Measurements from ENCODE around the gene ARHGEF6.

Gene ARHGEF6

DNA sequence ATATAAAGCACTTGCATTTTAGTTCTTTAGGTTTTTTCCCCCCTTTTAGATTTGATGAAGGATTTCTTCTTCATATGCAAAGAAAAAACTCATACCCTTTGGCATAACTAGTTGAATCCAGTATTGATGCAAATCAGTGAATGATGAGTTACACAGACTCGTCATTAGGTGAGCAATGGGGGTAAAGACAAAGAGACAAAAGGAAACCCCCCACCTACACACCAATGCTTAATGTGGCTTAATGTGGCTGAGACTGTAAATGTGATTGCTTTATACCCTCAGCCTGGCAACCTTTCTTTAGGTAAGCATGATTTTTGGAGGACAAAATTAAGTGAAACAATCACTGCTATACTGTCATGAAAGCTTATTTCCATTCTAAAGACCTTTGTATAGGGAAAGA is 93.3 kb downstream of the ARHGEF6 start:
- no peak for DNase-seq

- no peak for DNase-seq
Measured at GRCh38 chrX:136684120-136684519, 96.6 kb downstream of the ARHGEF6 start.

DNA sequence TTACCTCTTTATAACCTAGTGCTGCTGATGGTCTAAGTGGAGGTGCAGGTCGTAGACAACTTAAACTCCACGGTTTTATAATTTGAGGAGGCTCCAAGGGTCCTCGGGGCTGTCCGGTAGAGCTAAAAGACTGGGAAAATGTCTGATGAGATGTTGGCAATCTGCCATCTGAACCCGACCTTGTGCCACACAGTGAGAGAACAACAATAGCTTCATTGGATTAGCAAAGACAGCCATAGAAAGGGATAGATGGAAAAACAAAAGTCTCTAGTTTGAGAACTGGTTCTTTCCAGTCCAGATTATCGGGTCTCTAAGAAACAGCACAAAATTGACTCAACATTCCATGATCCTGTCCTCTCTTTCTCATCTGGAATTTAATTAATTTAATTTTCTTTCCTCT is 101.2 kb downstream of the ARHGEF6 start:
- no peak for DNase-seq

GRCh38 chrX:136674270-136674985 is 106.3 kb downstream of the ARHGEF6 start:
- DNase-seq: no peak

- DNase-seq: no peak
Measured at GRCh38 chrX:136671006-136671610, 109.6 kb downstream of the ARHGEF6 start.

GRCh38 chrX:136667446-136668168 is 113.1 kb downstream of the ARHGEF6 start:
- no peak for DNase-seq

DNA sequence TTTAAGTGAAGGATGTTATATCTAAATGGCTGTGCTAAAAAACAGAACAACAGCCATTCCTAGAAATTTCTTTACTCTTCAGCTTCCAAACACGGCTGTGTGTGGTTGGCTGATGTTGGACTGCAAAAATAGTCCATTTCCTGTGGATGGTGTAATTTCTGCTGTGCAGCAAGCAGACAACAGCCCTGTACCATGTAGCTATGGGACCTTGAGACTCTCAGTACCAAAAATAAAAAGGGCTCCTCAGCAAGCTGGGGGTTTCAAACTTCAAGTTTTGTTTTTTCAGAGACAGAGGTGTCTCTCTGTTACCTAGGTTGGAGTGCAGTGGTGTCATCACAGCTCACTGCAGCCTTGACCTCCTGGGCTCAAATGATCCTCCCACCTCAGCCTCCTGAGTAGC is 114.6 kb downstream of the ARHGEF6 start:
- DNase-seq: no peak

- no peak for DNase-seq
Measured at GRCh38 chrX:136665258-136665900, 115.4 kb downstream of the ARHGEF6 start.

- DNase-seq: no peak
Measured at GRCh38 chrX:136662976-136663375, 117.8 kb downstream of the ARHGEF6 start.

GRCh38 chrX:136662104-136662503 is 118.6 kb downstream of the ARHGEF6 start:
- DNase-seq: no peak

DNA sequence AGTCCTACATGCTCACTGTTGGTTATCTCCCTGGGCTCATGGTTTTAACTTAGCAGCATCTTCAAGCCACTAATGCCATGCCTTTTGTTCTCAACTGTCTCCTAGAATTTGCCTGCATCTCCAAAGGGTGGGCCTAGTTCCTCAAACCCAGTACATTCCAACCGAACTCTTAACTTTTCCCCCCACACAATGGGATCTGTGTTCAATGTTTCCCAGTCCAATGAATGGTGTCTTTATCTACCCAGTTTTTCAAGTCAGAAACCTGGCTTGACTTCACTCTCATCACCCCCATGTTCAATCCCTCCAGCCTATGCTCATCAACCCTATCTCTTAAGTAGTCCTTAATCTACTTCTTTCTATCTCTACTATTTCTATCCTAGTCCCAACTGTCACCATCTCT is 119.8 kb downstream of the ARHGEF6 start:
- DNase-seq: no peak

- no peak for DNase-seq
Measured at GRCh38 chrX:136659174-136659573, 121.6 kb downstream of the ARHGEF6 start.

GRCh38 chrX:136658151-136658550 is 122.6 kb downstream of the ARHGEF6 start:
- no peak for DNase-seq

- no peak for DNase-seq
Measured at GRCh38 chrX:136656361-136656964, 124.3 kb downstream of the ARHGEF6 start.

GRCh38 chrX:136652822-136653723 is 127.7 kb downstream of the ARHGEF6 start:
- DNase-seq: no peak

DNA sequence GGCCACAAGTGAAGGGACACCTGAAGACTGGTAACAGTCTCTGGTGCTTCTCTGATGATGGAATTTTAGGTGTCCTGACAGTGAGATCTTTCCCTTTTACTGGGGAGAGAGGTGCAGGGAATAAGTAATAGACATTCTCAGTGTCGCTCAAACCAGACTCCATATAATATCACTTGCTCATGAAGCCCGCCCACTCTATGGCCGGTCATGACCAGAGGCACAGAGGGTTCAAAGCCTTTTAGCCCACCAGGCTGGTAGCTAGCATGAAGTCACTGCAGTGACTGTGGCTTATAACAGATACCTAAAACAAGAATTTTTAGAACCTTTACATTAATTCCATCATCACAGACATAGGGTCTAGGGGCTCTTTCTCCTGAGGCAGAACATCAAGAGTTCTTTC is 129.9 kb downstream of the ARHGEF6 start:
- DNase-seq: no peak

DNA sequence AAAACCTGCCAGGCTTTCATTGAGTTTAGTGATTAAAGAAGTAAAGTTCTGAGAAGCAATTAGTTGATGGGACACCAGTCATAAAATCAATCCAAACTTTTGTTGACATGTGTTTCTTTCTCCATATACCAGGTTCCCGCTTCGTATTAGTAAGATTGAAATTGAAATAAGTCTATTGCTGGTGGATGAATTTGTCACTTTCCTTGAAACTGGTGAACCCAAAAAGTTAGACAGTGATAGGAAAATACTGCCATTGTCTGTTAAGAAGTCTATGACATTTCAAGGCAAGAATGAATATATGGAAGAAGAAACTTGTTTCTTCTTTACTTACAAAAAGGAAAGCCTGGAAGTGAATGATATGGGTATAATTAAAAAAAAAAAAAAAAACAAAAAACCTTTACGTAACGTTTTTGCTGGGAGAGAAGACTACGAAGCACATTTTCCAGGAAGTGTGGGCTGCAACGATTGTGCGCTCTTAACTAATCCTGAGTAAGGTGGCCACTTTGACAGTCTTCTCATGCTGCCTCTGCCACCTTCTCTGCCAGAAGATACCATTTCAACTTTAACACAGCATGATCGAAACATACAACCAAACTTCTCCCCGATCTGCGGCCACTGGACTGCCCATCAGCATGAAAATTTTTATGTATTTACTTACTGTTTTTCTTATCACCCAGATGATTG is 132.9 kb downstream of the ARHGEF6 start, which contains the start of gene CD40LG:
Gene CD40LG, plus strand, starts transcription at position 482 of the 684 bp plus-strand sequence. Its CDS starts 91 bp downstream, at position 573.
- no peak for DNase-seq

GRCh38 chrX:136646602-136647239 is 134.0 kb downstream of the ARHGEF6 start:
- DNase-seq: no peak

GRCh38 chrX:136643243-136643642 is 137.5 kb downstream of the ARHGEF6 start:
- DNase-seq: no peak

DNA sequence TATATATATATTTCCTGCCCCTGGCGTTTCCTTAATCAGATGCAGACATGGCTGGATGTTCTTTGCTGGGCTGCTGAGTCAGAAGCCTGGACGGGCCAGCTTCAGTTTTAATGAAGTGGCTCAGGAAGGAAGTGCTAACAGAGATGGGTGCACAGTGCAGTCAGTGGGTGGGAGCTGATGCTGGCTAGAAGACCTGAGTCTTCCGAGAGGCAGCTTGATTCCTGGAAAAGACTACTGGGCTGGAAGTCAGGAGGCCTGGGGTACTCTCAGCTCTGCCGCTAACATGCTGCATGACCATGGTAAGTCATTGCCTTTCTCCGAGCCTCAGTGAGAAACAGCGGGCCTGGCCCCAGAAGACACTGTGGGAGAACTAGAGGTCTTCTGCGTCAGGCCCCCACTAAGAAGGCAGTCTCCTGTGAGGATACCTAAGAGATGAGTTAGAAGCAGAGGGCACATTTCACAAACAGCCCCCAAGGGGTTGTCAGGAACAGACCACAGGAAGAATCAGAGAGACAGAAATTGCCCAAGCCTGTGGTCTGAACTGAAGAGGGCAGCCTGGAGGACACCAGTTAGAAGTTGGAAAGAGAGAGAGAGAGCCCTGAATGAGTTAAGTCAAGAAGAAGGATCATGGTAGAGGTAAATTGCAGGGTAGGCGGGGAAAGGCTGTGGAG is 141.1 kb downstream of the ARHGEF6 start:
- no peak for DNase-seq

Measured in NK-92 treated with Interleukin-12 subunit alpha and Interleukin-12 subunit beta, amount 100 ng/mL, for 24 hours (cell line).